IMR-90 (cell line): ENCODE results near the gene SNAP25. TPM values are rescaled to one million over a fixed set of nuclear protein-coding genes. Genes with fewer than 3 reads are reported as not detected.

Experiments used
- ATAC-seq: fragments of 200-7000 bp; cut with Tn5 transposase; 2 replicates; pipeline ENCODE4 v1.9.1; 2020; ENCODE audit warnings: low read depth, mild to moderate bottlenecking, moderate library complexity
- BruUV-seq: library from RNA; stranded (reverse); fragments of 400-500 nt; replicated peaks from 2 replicates; lab custom pipeline; 2021; lab: Mats Ljungman, UMichigan
- CTCF ChIA-PET: fragments of 300-600 bp; formaldehyde crosslinking; extraction: SDS; loops from one replicate; lab custom pipeline; 2021; ENCODE audit warnings: antibody characterized with exemption; lab: Yijun Ruan, JAX
- POLR2A ChIA-PET: fragments of 300-600 bp; sonication (Branson Sonifier 250); formaldehyde crosslinking; loops from one replicate; lab custom pipeline; 2022; ENCODE audit warnings: antibody characterized with exemption; ENCODE audit not compliant: unreplicated experiment; lab: Charles Lee
- DNase-seq: peaks from one replicate; pipeline ENCODE4 v3.0.0; 2013
- H2AFZ ChIP-seq: replicated peaks from 2 replicates; pipeline ENCODE3; 2013; ENCODE audit warnings: low read length, mild to moderate bottlenecking; ENCODE audit not compliant: poor library complexity
- H2AK5ac ChIP-seq: 2 replicates; pipeline ENCODE4 v1.6.1; 2013; ENCODE audit warnings: low read depth, low read length, inconsistent platforms
- H2AK9ac ChIP-seq: replicated peaks from 2 replicates; pipeline ENCODE3; 2013; ENCODE audit warnings: mild to moderate bottlenecking, low read depth, low read length, moderate library complexity; ENCODE audit not compliant: poor library complexity
- H2BK120ac ChIP-seq: 2 replicates; pipeline ENCODE4 v1.6.1; 2013; ENCODE audit warnings: low read depth, low read length, inconsistent platforms
- H2BK15ac ChIP-seq: 3 replicates; pipeline ENCODE4 v1.6.1; 2013; ENCODE audit warnings: low read depth, low read length, inconsistent platforms
- H2BK20ac ChIP-seq: 2 replicates; pipeline ENCODE4 v1.6.1; 2013; ENCODE audit warnings: low read depth, mild to moderate bottlenecking, inconsistent platforms, low read length, moderate library complexity
- H2BK5ac ChIP-seq: 2 replicates; pipeline ENCODE4 v1.6.1; 2013; ENCODE audit warnings: mild to moderate bottlenecking, low read depth, low read length, inconsistent platforms; ENCODE audit not compliant: poor library complexity, severe bottlenecking
- H3K14ac ChIP-seq: replicated peaks from 2 replicates; pipeline ENCODE4 v1.6.1; 2013; ENCODE audit warnings: low read depth, low read length, inconsistent platforms
- H3K18ac ChIP-seq: 2 replicates; pipeline ENCODE4 v1.6.1; 2013; ENCODE audit warnings: low read depth, low read length, control low read depth
- H3K23ac ChIP-seq: 2 replicates; pipeline ENCODE4 v1.6.1; 2013; ENCODE audit warnings: low read depth, low read length, inconsistent platforms
- H3K27ac ChIP-seq: 2 replicates; pipeline ENCODE4 v1.5.1; 2013; ENCODE audit warnings: mild to moderate bottlenecking, control low read depth, low read length; ENCODE audit not compliant: insufficient read depth
- H3K27me3 ChIP-seq: 2 replicates; pipeline ENCODE4 v1.6.1; 2013; ENCODE audit warnings: low read length; ENCODE audit not compliant: control insufficient read depth, insufficient read depth
- H3K36me3 ChIP-seq: 2 replicates; pipeline ENCODE4 v1.6.1; 2013; ENCODE audit warnings: low read length, mixed read lengths; ENCODE audit not compliant: control insufficient read depth, insufficient read depth
- H3K4ac ChIP-seq: 2 replicates; pipeline ENCODE4 v1.6.1; 2013; ENCODE audit warnings: low read depth, low read length, inconsistent platforms
- H3K4me1 ChIP-seq: 2 replicates; pipeline ENCODE4 v1.6.1; 2013; ENCODE audit warnings: low read length, mixed read lengths; ENCODE audit not compliant: control insufficient read depth, insufficient read depth
- H3K4me2 ChIP-seq: 2 replicates; pipeline ENCODE4 v1.6.1; 2013; ENCODE audit warnings: low read depth, mild to moderate bottlenecking, control low read depth, low read length, moderate library complexity
- H3K4me3 ChIP-seq: 2 replicates; pipeline ENCODE4 v1.5.1; 2013; ENCODE audit warnings: low read depth, mild to moderate bottlenecking, control low read depth, low read length, moderate library complexity; ENCODE audit not compliant: insufficient read depth
- H3K56ac ChIP-seq: 2 replicates; pipeline ENCODE4 v1.6.1; 2013; ENCODE audit warnings: low read length, inconsistent platforms; ENCODE audit not compliant: insufficient read depth; ENCODE audit errors: extremely low read depth
- H3K79me1 ChIP-seq, 2 experiments: 2 replicates each; pipeline ENCODE4 v1.6.1; 2013; ENCODE audit warnings: low read length in 2 of 2, inconsistent platforms in 1 of 2, low read depth in 1 of 2
- H3K9ac ChIP-seq: 2 replicates; pipeline ENCODE4 v1.6.1; 2013; ENCODE audit warnings: low read depth, low read length, control low read depth
- H3K9me1 ChIP-seq: 2 replicates; pipeline ENCODE4 v1.6.1; 2013; ENCODE audit warnings: low read length, inconsistent platforms; ENCODE audit not compliant: insufficient read depth
- H3K9me3 ChIP-seq: 2 replicates; pipeline ENCODE4 v1.6.1; 2013; ENCODE audit warnings: low read length; ENCODE audit not compliant: control insufficient read depth, insufficient read depth
- H4K20me1 ChIP-seq: 2 replicates; pipeline ENCODE4 v1.6.1; 2013; ENCODE audit warnings: low read length, inconsistent platforms; ENCODE audit not compliant: insufficient read depth
- H4K5ac ChIP-seq: 2 replicates; pipeline ENCODE4 v1.6.1; 2013; ENCODE audit warnings: mild to moderate bottlenecking, low read depth, low read length, control low read depth
- H4K8ac ChIP-seq, 2 experiments: 2 replicates each; pipeline ENCODE4 v1.6.1; 2013; ENCODE audit warnings: low read depth in 2 of 2, low read length in 2 of 2, control low read depth in 1 of 2, inconsistent platforms in 1 of 2
- H4K91ac ChIP-seq: 2 replicates; pipeline ENCODE4 v1.6.1; 2013; ENCODE audit warnings: low read depth, low read length, inconsistent platforms; ENCODE audit not compliant: insufficient read depth
- FOS ChIP-seq: fragments of 150-350 bp; IDR thresholded peaks from 2 replicates; pipeline ENCODE4 v1.6.1; 2016; ENCODE audit warnings: low read depth, low read length
- MAZ ChIP-seq: IDR thresholded peaks from 2 replicates; pipeline ENCODE4 v1.6.1; 2012; ENCODE audit warnings: low read depth, mild to moderate bottlenecking, low read length, improper control_type of control experiment, moderate library complexity, borderline replicate concordance
- MXI1 ChIP-seq: IDR thresholded peaks from 2 replicates; pipeline ENCODE4 v1.6.1; 2012; ENCODE audit warnings: low read depth, mild to moderate bottlenecking, low read length, moderate library complexity, borderline replicate concordance
- RCOR1 ChIP-seq: IDR thresholded peaks from 2 replicates; pipeline ENCODE4 v1.6.1; 2012; ENCODE audit warnings: mild to moderate bottlenecking, low read length, improper control_type of control experiment; ENCODE audit not compliant: insufficient replicate concordance
- WGBS, 2 experiments: methylation state at CpG; one replicate each; pipeline versions ENCODE4 v1.1.5 to v1.1.7; 2013; ENCODE audit warnings: missing lambda C conversion rate in 2 of 2; ENCODE audit not compliant: insufficient read length in 1 of 2; ENCODE audit errors: extremely low coverage in 2 of 2; 5-methylcytosine and 5-hydroxymethylcytosine counted together
- dilution Hi-C: fragments of 300-500 bp; cut with HindIII; formaldehyde crosslinking; loops from one replicate; pipeline ENCODE4 v1.14.3; 2018; ENCODE audit warnings: low sequenced_read_pairs; ENCODE audit not compliant: unreplicated experiment
- in situ Hi-C: fragments of 300-500 bp; cut with MboI; formaldehyde crosslinking; loops from 3 replicates; pipeline ENCODE4 v1.14.3; 2019; ENCODE audit warnings: low sequenced_read_pairs, inconsistent platforms, mixed read lengths
- intact Hi-C: fragments of 100-400 bp; cut with micrococcal nuclease; formaldehyde crosslinking; loops from 2 replicates; pipeline ENCODE4 v1.10.0; 2022
- polyA plus RNA-seq, 3 experiments: library from polyadenylated mRNA; depleted of rRNA; stranded (reverse); fragments of >200 nt; gene quantifications; 2 replicates each; pipeline ENCODE4 v1.2.3, GENCODE V29; 2012; ENCODE audit warnings: low replicate concordance in 1 of 3
- total RNA-seq: library from RNA; depleted of rRNA; stranded (reverse); fragments of >200 nt; gene quantifications from 2 replicates; pipeline ENCODE4 v1.2.3, GENCODE V29; 2012

Gene SNAP25
- total and polyA plus RNA-seq, 2 of the 4 experiments (the other 2 are of a cell fraction) = 1.1 to 2.8 TPM

DNA sequence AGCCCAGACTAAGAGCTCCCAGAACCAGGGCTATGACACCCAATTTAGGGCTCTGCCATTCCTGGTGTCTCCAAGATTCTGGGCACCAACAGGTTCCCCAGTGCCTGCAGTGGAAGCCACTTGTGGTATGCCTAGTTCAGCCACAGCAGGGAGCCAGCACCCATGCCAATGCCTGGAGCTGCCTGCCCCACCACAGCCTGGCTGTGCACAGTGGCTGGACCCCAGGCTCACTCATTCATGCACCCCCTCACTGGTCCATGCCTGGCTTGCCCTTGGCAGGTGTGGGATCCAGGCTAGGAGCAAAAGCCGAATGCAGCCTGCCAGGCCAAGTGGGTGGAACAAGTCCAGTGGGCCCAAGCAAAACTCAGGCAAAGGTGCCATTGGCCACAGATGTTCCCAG, 123.5 kb downstream of the SNAP25 start:
- no peak overlapping the region for H2BK120ac ChIP-seq
- no peak overlapping the region for H2BK15ac ChIP-seq
- no peak overlapping the region for H3K18ac ChIP-seq
- H3K4ac ChIP-seq = no peak overlapping the region
- H4K91ac ChIP-seq = no peak overlapping the region
- no TSS peak for BruUV-seq
- H4K5ac ChIP-seq = no peak overlapping the region
- no CpG with 5 or more reads among the region's 1 CpG for WGBS, 2 experiments
- H3K4me1 ChIP-seq = peaks cover 3% of the 10 kb centered on the region; the same call in 1 of the 2 replicates
- TF ChIP-seq FOS (no peak), MAZ (no peak), MXI1 (no peak), RCOR1 (no peak)
- dilution Hi-C loops = no loop called here
- no peak overlapping the region for H3K56ac ChIP-seq
- H3K27ac ChIP-seq = no peak overlapping the region
- H3K27me3 ChIP-seq = no peaks in the 10 kb centered on the region; the same call in 1 of the 2 replicates
- H2BK5ac ChIP-seq = no peak overlapping the region
- H2BK20ac ChIP-seq = no peak overlapping the region
- H3K4me2 ChIP-seq = no peak overlapping the region
- no peak overlapping the region for H3K9ac ChIP-seq
- H3K79me1 ChIP-seq = no peaks in the 10 kb centered on the region
- no peak overlapping the region for H2AK5ac ChIP-seq
- no peaks in the 10 kb centered on the region for H4K20me1 ChIP-seq
- H3K9me3 ChIP-seq = no peaks in the 10 kb centered on the region
- H2AK9ac ChIP-seq = no peak overlapping the region
- H3K36me3 ChIP-seq = no peaks in the 10 kb centered on the region
- no peak overlapping the region for H4K8ac ChIP-seq
- in situ Hi-C loops = no loop called here
- intact Hi-C loops = no loop called here
- H3K23ac ChIP-seq = no peak overlapping the region
- CTCF ChIA-PET = no interaction called here
- no peaks in the 10 kb centered on the region for H3K9me1 ChIP-seq
- ATAC-seq = no peak
- no peak for DNase-seq
- POLR2A ChIA-PET = no interaction called here
- H2AFZ ChIP-seq = no peak overlapping the region
- no peak overlapping the region for H3K14ac ChIP-seq
- H3K4me3 ChIP-seq = no peak overlapping the region
